Right ventricle myocardium superior (tissue), 1 donor: ENCODE measurements around the gene ABCC6. TPM values are rescaled to one million over a fixed set of nuclear protein-coding genes. Genes with fewer than 3 reads are reported as not detected.
"Not testable (repeated sequence)": the region's sequence is repeated elsewhere in the genome, so short reads cannot be mapped to it uniquely, and the experiment has no call there.

ENCODE experiments used
- ATAC-seq: fragments of 200-7000 bp; cut with Tn5 transposase; one replicate; pipeline ENCODE4 v1.9.1; 2020; ENCODE audit warnings: mild to moderate bottlenecking; ENCODE audit not compliant: poor library complexity
- DNase-seq: peaks from one replicate; pipeline ENCODE4 v3.0.0-alpha.2; 2020
- intact Hi-C: fragments of 100-400 bp; cut with DNase I; formaldehyde crosslinking; loops from one replicate; pipeline ENCODE4 v1.11.2; 2022
- long read RNA-seq: library from polyadenylated mRNA; unstranded; transcript quantifications from one replicate; pipeline ENCODE4 v2.0.0, GENCODE V29; 2021
- total RNA-seq: library from RNA; stranded (reverse); fragmentation: NEBNext Ultra II Directional; extraction: Animal tissue kit (Norgen Biotek cat#: 25700); gene quantifications from one replicate; pipeline ENCODE4 v1.2.1, GENCODE V29; 2021
- donor health status: DM: no; HTN: yes; CAD: no; lungs with severe emphysema.

Gene ABCC6
- 1.5 TPM for total RNA-seq
- long read RNA-seq, full-length matches to known transcripts: 3 of 5 reads
- long read RNA-seq, partial matches to known transcripts: 1 of 5 reads
- long read RNA-seq, other reads (novel, unspliced or antisense): 1 of 5 reads

DNA sequence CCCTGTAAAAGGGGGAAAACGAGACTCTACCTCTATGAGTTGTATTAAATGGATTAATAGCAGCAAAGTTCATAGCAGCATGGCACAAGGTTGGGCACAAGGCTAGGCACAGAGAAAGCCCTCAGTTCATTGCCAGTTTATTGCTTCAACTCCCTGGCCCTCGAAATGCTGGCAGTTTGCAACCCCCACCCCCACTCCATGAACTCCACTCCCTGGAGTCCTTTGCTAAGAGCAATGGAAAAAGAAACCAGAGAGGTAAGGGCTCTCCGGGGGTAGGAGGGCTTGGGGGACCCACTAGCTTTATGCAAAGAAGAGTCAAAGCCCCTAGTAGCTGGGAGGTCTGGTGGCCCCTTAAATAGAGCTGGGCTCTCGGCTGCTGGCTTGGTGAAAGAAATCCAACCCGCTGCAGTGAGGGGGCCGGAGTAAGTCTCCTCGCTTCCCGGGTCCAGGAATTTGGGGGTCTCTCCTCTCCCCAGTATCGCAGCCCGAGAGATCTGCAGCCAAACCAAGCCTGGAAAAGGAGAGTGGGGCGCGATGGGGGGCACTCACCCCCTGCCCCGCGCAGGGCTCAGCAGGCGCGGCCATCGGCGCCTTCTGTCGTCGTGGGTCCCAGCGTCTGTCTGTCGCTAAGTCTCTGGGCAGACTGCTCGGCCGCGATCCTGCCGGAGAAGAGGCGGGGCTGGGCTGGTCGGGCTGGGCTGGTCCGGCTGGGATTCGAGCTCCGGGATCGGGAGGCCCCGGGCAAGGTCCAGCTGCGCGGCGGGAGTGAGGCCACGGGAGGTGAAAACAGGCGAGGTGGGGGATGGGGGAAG is at the start of gene ABCC6:
TSS of gene ABCC6 (minus strand) at position 645 of the 812 bp plus-strand sequence. CDS start at position 585, 60 bp downstream.
- intact Hi-C loops, DNase-seq: not testable (repeated sequence)
- ATAC-seq: peak; percentile 97

DNA sequence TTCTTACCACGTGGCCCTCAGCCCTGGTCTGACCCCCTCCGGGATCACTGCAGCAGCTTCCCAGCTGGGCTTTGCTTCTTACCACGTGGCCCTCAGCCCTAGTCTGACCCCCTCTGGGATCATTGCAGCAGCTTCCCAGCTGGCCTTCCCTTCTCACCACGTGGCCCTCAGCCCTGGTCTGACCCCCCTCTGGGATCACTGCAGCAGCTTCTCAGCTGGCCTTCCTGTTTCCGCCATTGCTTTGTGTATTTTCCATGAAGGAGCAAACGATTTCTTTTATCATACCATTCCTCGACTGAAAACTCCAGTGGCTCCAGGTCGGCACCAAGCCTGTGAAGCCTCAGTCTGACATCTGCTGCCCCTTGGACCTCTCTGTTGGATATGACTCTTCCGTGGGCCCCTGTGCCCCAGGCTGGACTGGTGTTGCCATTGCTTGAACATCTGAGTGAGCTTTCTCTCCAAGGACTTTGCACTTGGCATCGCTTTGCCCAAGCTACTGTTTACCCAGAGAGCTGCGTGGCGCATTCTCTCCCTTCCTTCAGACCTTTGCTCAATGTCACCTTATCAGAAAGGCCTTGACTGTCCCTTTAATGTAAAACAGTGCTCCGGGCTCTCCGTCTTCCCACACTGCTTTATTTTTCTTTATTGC is 49.4 kb upstream of the ABCC6 start:
- ATAC-seq: peak; percentile 75
- DNase-seq, intact Hi-C loops: not testable (repeated sequence)

DNA sequence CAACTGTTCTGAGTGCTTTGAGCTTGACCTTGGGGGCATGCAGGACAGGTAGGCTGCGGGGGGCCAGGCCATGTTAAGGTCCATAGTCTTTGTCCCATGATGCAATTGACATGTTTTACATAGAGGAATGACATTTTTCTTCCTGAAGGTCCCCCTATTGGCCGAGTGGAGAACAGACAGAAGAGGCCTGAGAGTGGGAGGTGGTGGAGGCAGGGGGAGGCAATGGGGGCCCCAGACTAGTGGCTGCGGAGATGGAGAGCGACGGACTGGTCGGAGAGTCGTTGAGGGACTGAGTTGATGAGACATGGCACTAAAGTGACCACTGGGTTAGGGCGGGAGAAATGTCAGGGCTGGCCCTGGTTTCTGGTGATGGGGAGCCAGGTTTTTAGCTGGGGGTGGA is 48.4 kb upstream of the ABCC6 start:
- intact Hi-C loops, ATAC-seq, DNase-seq: not testable (repeated sequence)

DNA sequence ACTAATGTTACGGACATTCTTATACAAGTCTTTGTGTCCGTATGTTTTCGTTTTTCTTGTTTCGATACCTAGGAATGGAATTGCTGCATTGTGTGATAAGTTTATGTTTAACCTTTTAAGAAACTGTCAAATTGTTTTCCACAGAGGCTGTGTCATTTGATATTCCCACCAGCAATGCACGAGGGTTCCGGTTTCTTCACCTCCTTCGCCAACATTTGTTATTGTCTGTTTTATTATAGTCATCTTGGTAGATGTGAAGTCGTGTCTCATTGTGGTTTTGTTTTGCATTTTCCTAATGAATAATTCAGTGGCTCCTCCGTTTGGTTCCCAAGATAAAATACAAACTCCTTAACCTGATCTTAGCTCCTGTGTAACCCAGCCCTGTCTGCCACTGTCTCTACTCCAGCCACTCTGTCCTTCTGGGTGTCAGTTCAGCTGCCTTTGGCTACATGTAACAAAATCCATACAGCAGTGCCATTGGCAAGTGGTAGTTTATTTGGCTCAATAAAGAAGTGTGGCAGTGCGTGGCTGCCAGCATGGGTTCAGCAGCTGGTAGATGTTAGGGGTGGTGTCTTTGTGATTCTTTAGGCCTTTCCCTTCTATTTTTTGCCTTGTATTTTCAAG is 45.0 kb upstream of the ABCC6 start:
- ATAC-seq, DNase-seq, intact Hi-C loops: not testable (repeated sequence)

GRCh38 chr16:16267708-16268107 is 44.4 kb upstream of the ABCC6 start:
- DNase-seq, intact Hi-C loops, ATAC-seq: not testable (repeated sequence)

GRCh38 chr16:16265044-16265443 is 41.8 kb upstream of the ABCC6 start:
- intact Hi-C loops, DNase-seq, ATAC-seq: not testable (repeated sequence)

DNA sequence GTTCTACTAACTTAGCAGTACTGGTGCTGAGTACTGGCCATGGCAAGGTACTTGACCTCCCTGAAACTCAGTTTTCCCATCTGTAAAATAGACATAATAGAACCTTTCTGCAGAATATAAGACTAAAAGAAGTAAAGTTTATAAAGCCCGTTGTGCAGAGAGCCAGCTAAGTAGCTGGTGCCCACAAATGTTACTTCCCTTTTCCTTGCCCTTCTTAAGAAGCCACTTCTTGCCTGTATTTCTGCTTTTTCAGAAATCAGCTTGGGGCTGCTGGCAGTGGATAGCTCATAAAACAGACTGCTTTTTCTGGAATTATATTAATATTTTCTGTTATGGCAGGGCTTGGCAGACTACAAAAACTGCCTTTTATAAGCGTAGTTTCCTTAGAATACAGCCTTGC is 40.7 kb upstream of the ABCC6 start:
- DNase-seq: not testable (repeated sequence)

GRCh38 chr16:16262954-16263555 is 39.8 kb upstream of the ABCC6 start:
- not testable (repeated sequence) for ATAC-seq

More for the DNA sequence above, 40.7 kb upstream of the ABCC6 start:
- intact Hi-C loops, ATAC-seq: not testable (repeated sequence)

GRCh38 chr16:16259971-16260370 is 36.7 kb upstream of the ABCC6 start:
- intact Hi-C loops, DNase-seq: not testable (repeated sequence)
- peak; percentile 58 for ATAC-seq

More at GRCh38 chr16:16262954-16263555, 39.8 kb upstream of the ABCC6 start:
- peak; percentile 34 for DNase-seq
- intact Hi-C loops: not testable (repeated sequence)

GRCh38 chr16:16258822-16259221 is 35.5 kb upstream of the ABCC6 start:
- intact Hi-C loops: not testable (repeated sequence)
- DNase-seq (peak; percentile 46), ATAC-seq (peak; percentile 75)

DNA sequence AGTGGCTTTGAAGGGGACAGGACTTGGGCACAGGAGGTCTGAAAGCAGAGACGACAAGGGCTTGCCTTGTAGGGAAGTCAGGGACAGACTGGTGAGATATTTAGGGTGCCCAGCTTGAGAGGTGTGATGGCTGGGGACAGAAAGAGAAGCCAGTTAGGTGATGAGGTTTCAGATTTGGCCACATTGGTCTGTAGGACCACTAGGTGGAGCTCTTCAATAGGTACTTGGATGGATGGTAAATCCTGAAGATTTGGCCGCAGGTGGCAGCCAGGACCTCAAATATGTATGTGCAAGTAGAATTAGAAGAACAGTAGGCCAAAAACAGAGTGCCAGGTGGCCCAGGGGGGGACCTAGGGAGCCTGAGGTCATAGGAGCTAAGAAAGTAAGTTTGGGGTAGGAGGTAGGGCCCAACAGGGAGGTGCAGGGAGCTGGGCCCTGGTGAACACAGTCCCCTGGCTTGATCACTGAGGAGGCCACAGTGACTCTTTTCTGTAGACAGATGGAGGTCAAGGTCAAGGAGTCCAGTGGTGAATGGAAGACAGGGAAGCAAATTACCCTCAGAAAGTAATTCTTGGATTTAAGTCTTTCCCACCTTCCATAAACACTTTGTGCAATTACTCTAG is 34.1 kb upstream of the ABCC6 start:
- DNase-seq, intact Hi-C loops, ATAC-seq: not testable (repeated sequence)

- DNase-seq, intact Hi-C loops, ATAC-seq: not testable (repeated sequence)
Measured at GRCh38 chr16:16252377-16252776, 29.1 kb upstream of the ABCC6 start.

DNA sequence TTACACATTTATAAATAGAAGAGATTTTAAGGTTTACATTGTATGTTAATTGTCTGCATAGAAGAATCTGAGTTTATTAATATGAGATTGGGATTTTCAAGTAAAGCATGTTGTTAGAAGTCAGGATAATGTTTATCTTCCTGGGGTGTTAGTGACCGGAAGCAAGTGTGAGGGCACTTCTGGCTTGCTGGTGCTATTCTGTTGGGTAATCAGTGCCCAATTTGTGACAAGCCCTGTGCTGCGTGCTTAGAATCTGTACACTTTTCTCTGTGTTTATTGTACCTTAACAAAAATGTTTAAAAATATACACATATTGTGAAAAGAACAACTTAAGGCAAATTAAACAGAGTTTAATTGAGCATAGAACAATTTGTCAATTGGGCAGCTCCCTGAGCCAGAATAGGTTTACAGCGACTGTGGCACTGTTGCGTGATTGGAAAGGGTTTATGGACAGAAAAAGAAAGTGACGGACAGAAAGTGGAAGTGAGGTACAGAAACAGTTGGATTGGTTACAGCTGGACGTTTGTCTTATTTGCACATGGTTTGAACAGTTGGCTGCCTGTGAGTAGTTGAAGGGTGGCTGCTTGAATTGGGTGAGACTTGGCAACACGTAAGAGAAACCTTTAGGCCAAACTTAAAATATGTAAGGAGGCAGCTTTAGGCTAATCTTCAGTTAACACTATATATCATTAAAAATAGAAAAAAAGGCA is 26.5 kb upstream of the ABCC6 start:
- ATAC-seq: peak; percentile 78
- DNase-seq, intact Hi-C loops: not testable (repeated sequence)

GRCh38 chr16:16247439-16247838 is 24.1 kb upstream of the ABCC6 start:
- intact Hi-C loops, ATAC-seq, DNase-seq: not testable (repeated sequence)

GRCh38 chr16:16246578-16247262 is 23.4 kb upstream of the ABCC6 start:
- intact Hi-C loops, DNase-seq: not testable (repeated sequence)
- ATAC-seq: peak; percentile 69

DNA sequence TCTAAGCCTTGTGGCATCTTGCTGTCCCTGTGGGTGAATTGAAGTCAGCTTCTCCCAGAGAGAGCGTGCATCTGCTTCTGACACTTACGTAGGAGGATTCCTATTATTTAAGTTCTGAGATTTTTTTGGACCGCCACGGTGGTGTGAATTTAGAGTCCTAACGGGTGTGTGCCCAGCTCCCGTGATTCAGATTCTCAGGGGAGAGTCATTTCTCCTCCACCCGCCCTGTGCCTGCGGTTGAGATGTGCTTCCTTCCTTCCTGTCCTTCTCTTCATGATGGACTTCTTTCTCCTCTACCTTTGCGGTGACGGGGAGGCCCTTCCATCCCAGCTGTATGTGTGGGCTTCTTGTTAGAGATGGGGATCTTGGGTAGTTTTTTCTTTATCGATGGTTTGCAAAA is 20.6 kb upstream of the ABCC6 start:
- ATAC-seq, intact Hi-C loops, DNase-seq: not testable (repeated sequence)

DNA sequence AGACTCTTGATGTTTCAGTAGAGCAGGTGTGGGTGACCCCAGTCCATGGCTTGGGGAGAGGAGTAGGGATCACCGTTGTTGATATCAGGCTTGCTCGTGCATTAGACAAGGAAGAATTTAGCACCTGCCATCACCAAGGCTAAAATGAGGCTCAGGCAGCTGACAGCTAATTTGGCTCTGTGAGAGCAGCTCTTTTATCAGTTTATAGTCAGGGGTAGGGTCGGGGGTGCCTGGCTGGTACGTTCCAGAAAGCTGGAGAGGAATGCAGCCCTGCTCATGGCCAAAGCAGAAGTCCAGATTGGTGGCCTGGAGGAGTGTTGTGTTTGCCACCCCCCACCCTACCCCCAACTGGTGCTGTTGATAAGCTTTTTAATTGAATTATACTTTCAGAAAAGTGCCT is 17.4 kb upstream of the ABCC6 start:
- DNase-seq (peak; percentile 36), ATAC-seq (peak; percentile 74)
- intact Hi-C loops: not testable (repeated sequence)
